ENCODE data around the gene ERICH2.

- TF ChIP-seq CTCF (IDR thresholded peaks at IDR 0.05), result no peak
- no peak for TF ChIP-seq POLR2A (IDR thresholded peaks at IDR 0.05; ENCODE audit: low read depth)
Observed at GRCh38 chr2:170739507-170740046, 30.6 kb upstream of the ERICH2 start.

All from esophagus muscularis mucosa (tissue), 3 donors.